OCI-LY7 (cell line): ENCODE data around the gene CORO2B.

ENCODE experiments used
- CTCF ChIP-seq: fragments of 200-600 bp; sonication (generic); conservative IDR thresholded peaks from 2 replicates; pipeline ENCODE4 v1.5.1; 2014; ENCODE audit warnings: mild to moderate bottlenecking, antibody characterized with exemption, low read length, moderate library complexity, mixed read lengths
- EZH2phosphoT487 ChIP-seq: fragments of 200-600 bp; sonication (generic); IDR thresholded peaks from 2 replicates; pipeline ENCODE4 v1.6.1; 2018; ENCODE audit warnings: low read depth, borderline replicate concordance, mild to moderate bottlenecking, mixed run types, antibody characterized with exemption, low read length, moderate library complexity, mixed read lengths

GRCh38 chr15:68767833-68768232, 189.0 kb downstream of the CORO2B start:
- TF ChIP-seq CTCF = no peak
- no peak for TF ChIP-seq EZH2phosphoT487
